Lower lobe of right lung (tissue), 2 donors: ENCODE data around the gene NLGN4X. TPM values are rescaled to one million over a fixed set of nuclear protein-coding genes. Genes with fewer than 3 reads are reported as not detected.

Experiments used
- ATAC-seq, 2 donors: fragments of 200-7000 bp; cut with Tn5 transposase; one replicate each; pipeline ENCODE4 v1.9.1; 2020 to 2022; ENCODE audit warnings: mild to moderate bottlenecking in 2 of 2, moderate library complexity in 2 of 2
- DNase-seq: peaks from one replicate; pipeline ENCODE4 v3.0.0-alpha.2; 2020
- H3K27ac ChIP-seq: fragments of 200-600 bp; one replicate; pipeline ENCODE4 v1.8.0; 2022
- H3K27me3 ChIP-seq: fragments of 200-600 bp; one replicate; pipeline ENCODE4 v1.8.0; 2022; ENCODE audit warnings: low read depth
- H3K36me3 ChIP-seq: fragments of 200-600 bp; one replicate; pipeline ENCODE4 v1.8.0; 2022; ENCODE audit warnings: mild to moderate bottlenecking
- H3K4me1 ChIP-seq: fragments of 200-600 bp; one replicate; pipeline ENCODE4 v1.8.0; 2022
- H3K4me3 ChIP-seq: fragments of 200-600 bp; one replicate; pipeline ENCODE4 v1.8.0; 2022; ENCODE audit warnings: mild to moderate bottlenecking
- H3K9me3 ChIP-seq: fragments of 200-600 bp; one replicate; pipeline ENCODE4 v1.8.0; 2022
- CTCF ChIP-seq: fragments of 200-600 bp; IDR thresholded peaks from one replicate; pipeline ENCODE4 v1.8.0; 2022; ENCODE audit warnings: antibody characterized with exemption, mild to moderate bottlenecking
- intact Hi-C: fragments of 100-400 bp; cut with DNase I; formaldehyde crosslinking; loops from one replicate; pipeline ENCODE4 v1.11.0; 2022
- total RNA-seq: library from RNA; stranded (reverse); fragmentation: NEBNext Ultra II Directional; extraction: Animal tissue kit (Norgen Biotek cat#: 25700); gene quantifications from one replicate; pipeline ENCODE4 v1.2.1, GENCODE V29; 2021
- donor health status: DM: no; HTN: yes; CAD: no; lungs with severe emphysema.

Gene NLGN4X
- total RNA-seq, 1 donor from 2014 or later, result 4.8 TPM

GRCh38 chrX:6184900-6185515 is 43.7 kb downstream of the NLGN4X start:
- H3K36me3 ChIP-seq, result no peaks in the 10 kb centered on the region
- DNase-seq (no peak), ATAC-seq (no peak)
- intact Hi-C loops, result no loop called here
- H3K4me3 ChIP-seq, result no peak overlapping the region
- H3K27ac ChIP-seq, result no peak overlapping the region
- no peak for TF ChIP-seq CTCF
- no peaks in the 10 kb centered on the region for H3K9me3 ChIP-seq
- no peaks in the 10 kb centered on the region for H3K4me1 ChIP-seq
- H3K27me3 ChIP-seq, result no peaks in the 10 kb centered on the region

GRCh38 chrX:6175914-6176313 is 52.8 kb downstream of the NLGN4X start:
- no peak for TF ChIP-seq CTCF
- no peaks in the 10 kb centered on the region for H3K4me1 ChIP-seq
- no peak for DNase-seq

GRCh38 chrX:6170424-6170823 is 58.2 kb downstream of the NLGN4X start:
- no peak for TF ChIP-seq CTCF
- H3K4me1 ChIP-seq, result no peaks in the 10 kb centered on the region
- H3K9me3 ChIP-seq, result no peaks in the 10 kb centered on the region
- H3K36me3 ChIP-seq, result no peaks in the 10 kb centered on the region
- intact Hi-C loops, result no loop called here
- no peak overlapping the region for H3K27ac ChIP-seq
- ATAC-seq, result no peak
- no peaks in the 10 kb centered on the region for H3K27me3 ChIP-seq
- no peak overlapping the region for H3K4me3 ChIP-seq
- no peak for DNase-seq

More at GRCh38 chrX:6175914-6176313, 52.8 kb downstream of the NLGN4X start:
- H3K36me3 ChIP-seq, result no peaks in the 10 kb centered on the region
- intact Hi-C loops, result no loop called here
- no peaks in the 10 kb centered on the region for H3K27me3 ChIP-seq
- ATAC-seq, result no peak
- H3K9me3 ChIP-seq, result no peaks in the 10 kb centered on the region
- H3K4me3 ChIP-seq, result no peak overlapping the region
- H3K27ac ChIP-seq, result no peak overlapping the region

DNA sequence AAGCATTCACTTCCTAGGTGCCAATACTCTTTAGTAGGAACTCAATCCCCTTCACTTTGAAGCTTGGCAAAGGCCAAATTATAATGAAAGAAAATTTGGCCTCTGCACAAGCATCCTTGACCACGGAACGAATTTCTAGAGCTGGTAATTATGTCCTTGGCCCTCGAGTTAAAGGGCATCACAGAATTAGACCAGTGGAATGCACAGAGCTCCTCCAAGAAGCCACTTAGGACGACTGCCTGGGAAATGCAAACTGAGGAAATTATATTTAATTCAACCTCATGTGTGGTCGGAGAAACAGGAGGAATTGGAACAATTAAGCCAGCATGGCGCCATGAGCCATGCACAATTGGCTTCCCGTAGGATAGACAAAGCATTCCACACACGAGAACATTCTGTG is 59.3 kb downstream of the NLGN4X start:
- ATAC-seq (no peak), DNase-seq (no peak)
- Histone ChIP-seq H3K9me3 (no peaks in the 10 kb centered on the region), H3K4me1 (no peaks in the 10 kb centered on the region), H3K27ac (no peak overlapping the region), H3K36me3 (no peaks in the 10 kb centered on the region), H3K4me3 (no peak overlapping the region), H3K27me3 (no peaks in the 10 kb centered on the region)
- intact Hi-C loops, result no loop called here
- no peak for TF ChIP-seq CTCF

DNA sequence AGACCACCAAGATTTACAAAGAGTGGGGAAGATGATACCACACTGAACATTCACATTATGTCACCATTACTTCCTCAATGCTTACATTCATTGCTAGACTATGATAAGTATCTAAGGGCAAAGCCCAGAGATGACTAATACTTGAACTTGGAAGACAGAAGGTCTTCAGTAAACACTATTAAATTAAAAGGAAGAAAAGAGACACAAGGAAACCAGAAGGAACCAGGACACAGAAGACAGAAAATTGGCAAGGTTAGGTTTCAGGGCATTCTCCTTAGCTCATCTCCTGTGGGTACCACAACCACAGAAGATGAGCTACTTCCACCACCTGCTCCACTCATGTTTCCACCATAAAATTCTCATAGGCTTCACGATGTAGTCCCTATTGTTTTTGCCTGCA is 64.9 kb downstream of the NLGN4X start:
- no peak for TF ChIP-seq CTCF
- Histone ChIP-seq H3K9me3 (no peaks in the 10 kb centered on the region), H3K4me3 (no peak overlapping the region), H3K4me1 (no peaks in the 10 kb centered on the region), H3K36me3 (no peaks in the 10 kb centered on the region), H3K27ac (no peak overlapping the region), H3K27me3 (no peaks in the 10 kb centered on the region)
- no peak for ATAC-seq
- DNase-seq, result no peak
- intact Hi-C loops, result no loop called here
